ENCODE results near the gene CABP4. TPM values are rescaled to one million over a fixed set of nuclear protein-coding genes. Genes with fewer than 3 reads are reported as not detected.

The CABP4 gene
- total and polyA plus RNA-seq, 2 donors (not counting 1 experiment from before 2014, with no cell fraction given): 3.2 to 5.2 TPM

GRCh38 chr11:67441098-67441563, 14.0 kb upstream of the CABP4 start:
- ChIA-PET POLR2A (interaction anchor here (0.6 to 3.9 kb wide), 14 partner anchors 9 to 1801 kb away, joined by 3 to 29 read pairs (median 6); partner anchors contain the start of genes PPP1CA, RPS6KB2, TBC1D10C and TMEM134), CTCF (interaction anchor here (0.8 to 1.5 kb wide), 7 partner anchors 24 to 90 kb away, joined by 3 to 5 read pairs (median 3); partner anchors contain the start of genes PITPNM1 and PPP1CA)
- intact Hi-C loops (cut with micrococcal nuclease): no loop called here
- H2AFZ ChIP-seq (ENCODE audit: insufficient read depth, low read depth, low read length, poor library complexity, severe bottlenecking): no peak overlapping the region
- H3K4me2 ChIP-seq (replicated peaks; ENCODE audit: low read depth, low read length, poor library complexity, severe bottlenecking): peak overlapping the region; percentile 99
- H3K27ac Mint-ChIP-seq: peak overlapping the region; percentile 92
- H4K20me1 ChIP-seq (ENCODE audit: control insufficient read depth, insufficient read depth, low read length, poor library complexity, severe bottlenecking): peaks cover 30% of the 10 kb centered on the region
- peak; percentile 57 for DNase-seq
- ATAC-seq (ENCODE audit: low read depth): no peak
- peak overlapping the region; percentile 57 to 88 for H3K27ac ChIP-seq (ENCODE audit: low read length in 2 of 2)
- H3K9me3 ChIP-seq (ENCODE audit: control extremely low read depth in 1 of 3, control insufficient read depth in 2 of 3, insufficient read depth in 1 of 3, low read length in 2 of 3): peaks cover 0 to 3% (median 0%) of the 10 kb centered on the region in 3 donors
- peaks cover 68 to 85% of the 10 kb centered on the region in 2 donors for H3K4me1 ChIP-seq (ENCODE audit: control insufficient read depth in 2 of 2, insufficient read depth in 2 of 2, low read length in 2 of 2)
- peaks cover 84% of the 10 kb centered on the region for H3K4me1 Mint-ChIP-seq
- no peaks in the 10 kb centered on the region for H3K27me3 ChIP-seq (replicated peaks in 1 of 4; ENCODE audit: control extremely low read depth in 1 of 4, control insufficient read depth in 3 of 4, insufficient read depth in 4 of 4, low read length in 3 of 4)
- H3K27me3 Mint-ChIP-seq: no peaks in the 10 kb centered on the region
- TF ChIP-seq CTCF (IDR thresholded peaks at IDR 0.05) (no peak), EZH2 (IDR thresholded peaks at IDR 0.05; ENCODE audit: borderline replicate concordance, insufficient read depth, low read depth, low read length, poor library complexity, severe bottlenecking) (no peak)
- H3K4me3 Mint-ChIP-seq: peak overlapping the region; percentile 43
- H3K9me3 Mint-ChIP-seq (ENCODE audit: insufficient read depth): no peaks in the 10 kb centered on the region
- H3K4me3 ChIP-seq (ENCODE audit: control extremely low read depth in 1 of 5, extremely low read depth in 1 of 5, insufficient read depth in 1 of 5, low read depth in 2 of 5, low read length in 4 of 5): no peak overlapping the region
- no peak overlapping the region for H3K9ac ChIP-seq (ENCODE audit: low read length)
- H3K36me3 ChIP-seq (replicated peaks in 1 of 2; ENCODE audit: control extremely low read depth in 1 of 2, control insufficient read depth in 1 of 2, extremely low read depth in 1 of 2, insufficient read depth in 2 of 2, low read length in 1 of 2): peaks cover 0 to 2% of the 10 kb centered on the region in 2 experiments
- peaks cover 41% of the 10 kb centered on the region for H3K79me2 ChIP-seq (ENCODE audit: control insufficient read depth, insufficient read depth, low read length)
- 52% methylated on average over 18 of the region's 21 CpGs for WGBS (ENCODE audit: insufficient coverage)

GRCh38 chr11:67441731-67442351, 13.3 kb upstream of the CABP4 start:
- Histone ChIP-seq H3K27me3 (replicated peaks in 1 of 4; ENCODE audit: control extremely low read depth in 1 of 4, control insufficient read depth in 3 of 4, insufficient read depth in 4 of 4, low read length in 3 of 4) (no peaks in the 10 kb centered on the region), H4K20me1 (ENCODE audit: control insufficient read depth, insufficient read depth, low read length, poor library complexity, severe bottlenecking) (peaks cover 23% of the 10 kb centered on the region), H3K4me1 (ENCODE audit: control insufficient read depth in 2 of 2, insufficient read depth in 2 of 2, low read length in 2 of 2) (peaks cover 74 to 90% of the 10 kb centered on the region in 2 donors), H3K4me3 (ENCODE audit: control extremely low read depth in 1 of 5, extremely low read depth in 1 of 5, insufficient read depth in 1 of 5, low read depth in 2 of 5, low read length in 4 of 5) (no peak overlapping the region), H3K36me3 (replicated peaks in 1 of 2; ENCODE audit: control extremely low read depth in 1 of 2, control insufficient read depth in 1 of 2, extremely low read depth in 1 of 2, insufficient read depth in 2 of 2, low read length in 1 of 2) (no peaks in the 10 kb centered on the region), H3K27ac (ENCODE audit: low read length in 2 of 2) (peak overlapping the region; percentile 75 to 88), H2AFZ (ENCODE audit: insufficient read depth, low read depth, low read length, poor library complexity, severe bottlenecking) (no peak overlapping the region), H3K79me2 (ENCODE audit: control insufficient read depth, insufficient read depth, low read length) (peaks cover 36% of the 10 kb centered on the region), H3K4me2 (replicated peaks; ENCODE audit: low read depth, low read length, poor library complexity, severe bottlenecking) (peak overlapping the region; percentile 99), H3K9me3 (ENCODE audit: control extremely low read depth in 1 of 3, control insufficient read depth in 2 of 3, insufficient read depth in 1 of 3, low read length in 2 of 3) (no peaks in the 10 kb centered on the region), H3K9ac (ENCODE audit: low read length) (no peak overlapping the region)
- TF ChIP-seq EZH2 (IDR thresholded peaks at IDR 0.05; ENCODE audit: borderline replicate concordance, insufficient read depth, low read depth, low read length, poor library complexity, severe bottlenecking): no peak
- no peak for TF ChIP-seq CTCF (IDR thresholded peaks at IDR 0.05)
- peak overlapping the region; percentile 77 for H3K4me3 Mint-ChIP-seq
- WGBS (ENCODE audit: insufficient coverage): 87% methylated on average over 27 of the region's 28 CpGs
- H3K27me3 Mint-ChIP-seq: no peaks in the 10 kb centered on the region
- ChIA-PET POLR2A (interaction anchor here (0.6 to 3.9 kb wide), 13 partner anchors 10 to 1802 kb away, joined by 3 to 29 read pairs (median 6); partner anchors contain the start of genes PPP1CA, RPS6KB2, TBC1D10C and TMEM134), CTCF (interaction anchor here (0.9 to 1.5 kb wide), 5 partner anchors 23 to 91 kb away, joined by 3 to 5 read pairs (median 3); no protein-coding TSS in a partner anchor)
- peak overlapping the region; percentile 92 for H3K27ac Mint-ChIP-seq
- peaks cover 84% of the 10 kb centered on the region for H3K4me1 Mint-ChIP-seq
- DNase-seq (peak; percentile 65), ATAC-seq (ENCODE audit: low read depth) (no peak)
- intact Hi-C loops (cut with micrococcal nuclease): no loop called here
- no peaks in the 10 kb centered on the region for H3K9me3 Mint-ChIP-seq (ENCODE audit: insufficient read depth)

All from B cell (primary cell).